Hindlimb muscle (tissue), 1 donor: ENCODE measurements around the gene EYA3. TPM values are rescaled to one million over a fixed set of nuclear protein-coding genes. Genes with fewer than 3 reads are reported as not detected.

Source experiments
- DNase-seq: peaks from one replicate; pipeline ENCODE4 v3.0.0-alpha.2; 2013
- polyA plus RNA-seq: library from polyadenylated mRNA; unstranded; fragments of 120-200 nt; gene quantifications from one replicate; pipeline ENCODE4 v1.2.1, GENCODE V29; 2013; ENCODE audit not compliant: insufficient read length

EYA3 gene
- polyA plus RNA-seq, 1 donor = 20.4 TPM

DNA sequence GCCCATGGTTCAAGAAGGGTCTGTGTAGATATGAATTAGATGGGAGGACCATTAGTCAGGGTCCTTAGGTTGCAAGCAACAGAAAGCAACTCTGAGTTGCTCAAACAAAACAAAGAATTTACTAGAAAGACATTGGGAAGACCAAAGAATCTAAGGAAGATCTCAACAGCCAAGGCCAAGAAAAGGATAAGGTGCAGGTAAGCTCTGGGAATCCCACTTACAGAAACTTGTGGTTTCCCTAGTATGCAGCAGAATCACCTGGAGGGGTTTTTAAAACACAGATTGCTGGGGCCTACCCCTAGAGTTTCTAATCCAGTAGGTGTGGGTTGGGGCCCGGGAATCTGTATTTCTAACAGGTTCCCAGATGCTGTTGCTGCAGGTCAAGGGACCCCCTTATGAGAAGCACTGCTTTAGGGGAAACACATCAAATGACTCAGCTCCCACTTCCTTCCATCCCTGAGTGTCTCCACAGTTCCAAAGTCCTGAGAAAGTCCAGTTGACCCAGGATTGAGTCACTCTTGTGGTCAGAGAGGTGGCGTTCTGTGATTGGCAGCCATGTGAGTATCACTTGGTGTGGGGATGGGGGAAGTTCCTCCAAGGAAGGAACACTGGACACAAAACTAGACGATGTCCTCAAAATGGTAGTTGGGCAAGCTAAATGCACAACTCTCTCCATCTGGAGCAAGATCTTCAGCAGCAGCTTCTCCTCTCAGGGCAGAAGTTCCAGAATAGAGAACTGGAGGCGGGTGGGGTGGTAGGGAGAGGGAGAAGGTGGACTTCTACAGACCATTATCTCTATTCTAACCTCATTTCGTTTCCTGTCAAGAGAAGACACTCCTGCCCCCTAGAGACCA, 24.2 kb upstream of the EYA3 start:
- no peak for DNase-seq

DNA sequence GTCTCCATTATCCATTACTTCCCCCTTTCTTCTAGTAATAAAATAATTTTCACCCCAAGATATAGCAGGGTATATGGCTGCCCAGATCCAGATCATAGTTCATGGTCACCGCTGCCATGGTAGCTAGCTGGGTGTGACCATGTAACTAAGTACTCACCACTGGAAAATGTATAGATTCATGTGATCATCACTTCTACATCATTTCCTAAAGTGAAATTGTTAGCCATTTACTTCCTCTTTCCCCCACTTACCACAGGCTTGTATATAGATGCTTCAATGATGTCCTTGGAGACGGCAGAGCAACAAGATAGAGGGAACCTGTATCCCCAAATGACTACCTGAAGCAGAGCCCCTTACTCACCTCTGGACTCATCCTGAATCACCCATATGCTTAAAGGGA, 22.7 kb upstream of the EYA3 start:
- no peak for DNase-seq

DNA sequence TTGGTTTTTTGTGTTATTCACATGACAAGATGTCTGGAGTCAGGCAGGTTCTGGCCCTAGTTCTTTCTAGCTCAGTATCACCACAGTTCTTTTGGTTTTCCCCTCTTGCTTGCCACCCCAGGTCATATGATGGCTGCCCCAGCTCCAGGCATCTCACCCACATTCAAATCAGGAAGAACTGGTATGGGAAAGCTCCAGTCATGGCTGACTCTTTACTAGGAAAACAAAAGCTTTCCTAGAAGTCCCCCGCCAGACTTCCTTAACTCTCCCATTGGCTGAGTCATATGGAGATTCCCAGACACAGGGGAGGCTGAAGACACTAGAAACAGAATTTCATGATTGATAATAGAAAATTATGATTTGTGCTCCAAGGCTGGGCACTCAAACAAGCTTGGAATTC, 22.1 kb upstream of the EYA3 start:
- DNase-seq = no peak

DNA sequence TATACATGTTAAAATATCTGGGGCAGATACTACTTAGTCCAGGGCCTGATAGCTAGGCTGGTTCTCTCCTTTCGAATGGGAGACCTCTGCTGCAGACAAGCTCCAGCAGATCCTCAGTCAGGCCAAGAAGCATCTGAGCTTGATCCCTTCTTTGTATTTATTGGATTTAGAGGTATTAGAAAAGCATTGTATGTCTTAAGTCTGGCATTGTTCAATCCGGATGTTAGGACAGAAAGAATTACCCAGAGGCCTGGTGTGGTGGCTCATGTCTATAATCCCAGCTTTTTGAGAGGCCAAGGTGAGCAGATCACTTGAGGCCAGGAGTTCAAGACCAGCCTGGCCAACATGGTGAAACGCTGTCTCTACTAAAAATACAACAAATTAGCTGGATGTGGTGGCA, 21.2 kb upstream of the EYA3 start:
- DNase-seq = no peak

DNA sequence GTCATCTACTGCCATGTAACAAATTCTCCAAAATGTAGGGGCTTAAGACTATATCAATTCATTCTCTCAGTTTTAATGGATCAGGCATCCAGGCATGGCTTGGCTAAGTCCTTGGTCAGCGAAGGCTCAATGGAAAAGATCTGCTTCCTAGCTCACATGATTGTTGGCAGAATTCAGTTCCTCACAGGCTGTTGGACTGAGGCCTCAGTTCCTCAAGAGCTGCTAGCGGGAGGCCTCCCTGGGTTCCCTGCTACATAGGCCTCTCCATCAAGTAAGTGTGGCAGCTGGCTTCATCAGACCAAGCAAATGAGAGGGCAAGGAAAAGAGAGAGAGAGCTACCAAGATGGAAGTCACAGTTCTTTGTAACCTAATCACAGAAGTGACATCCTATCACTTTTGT, 19.6 kb upstream of the EYA3 start:
- DNase-seq = no peak

DNA sequence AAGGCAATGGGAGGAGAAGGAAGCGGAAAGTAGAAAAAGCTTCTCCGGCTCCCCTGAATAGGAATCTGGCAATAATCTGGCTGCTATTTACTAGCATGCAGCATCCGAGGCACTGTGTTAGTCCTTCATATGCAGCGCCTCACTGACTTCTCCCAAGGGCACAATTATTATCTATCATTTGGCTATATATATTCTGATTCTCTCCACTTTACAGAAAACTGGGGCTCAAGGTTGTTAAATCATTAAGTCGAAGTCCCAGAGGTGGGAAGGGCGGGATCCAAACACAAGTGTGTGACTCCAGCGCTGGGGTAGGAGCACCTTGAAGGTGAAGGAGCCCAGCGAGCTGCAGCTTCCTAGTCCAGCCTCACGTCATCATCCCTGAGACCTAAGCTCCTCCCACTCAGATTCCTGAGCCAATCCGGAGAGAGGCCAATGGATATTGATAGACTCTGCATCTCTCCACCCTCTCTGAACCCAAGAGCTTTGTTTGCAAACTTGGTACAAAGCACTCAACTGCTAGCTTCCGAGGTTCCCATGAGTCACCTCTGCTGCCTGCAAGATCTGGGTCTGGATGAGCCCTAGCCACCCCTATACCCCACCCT, 16.6 kb upstream of the EYA3 start:
- DNase-seq = no peak

DNA sequence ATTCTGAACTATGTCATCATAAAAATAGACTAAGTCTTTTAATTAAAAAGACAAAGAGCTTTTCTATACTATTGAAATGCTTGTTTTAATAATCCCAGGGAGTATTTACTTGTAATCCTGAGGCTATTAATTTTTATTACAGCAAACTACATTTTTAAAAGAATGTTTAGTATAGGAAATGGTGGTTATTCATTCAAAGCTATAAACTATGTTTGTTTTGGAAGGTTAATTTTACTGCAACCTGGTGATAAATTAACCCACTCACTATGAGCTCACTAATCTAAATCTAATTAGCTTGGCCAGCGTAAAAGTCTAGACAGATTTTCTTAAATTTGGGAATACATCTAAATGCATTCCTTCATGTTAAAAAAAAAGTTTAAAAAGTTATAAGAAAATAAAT, 13.8 kb upstream of the EYA3 start:
- DNase-seq = no peak

DNA sequence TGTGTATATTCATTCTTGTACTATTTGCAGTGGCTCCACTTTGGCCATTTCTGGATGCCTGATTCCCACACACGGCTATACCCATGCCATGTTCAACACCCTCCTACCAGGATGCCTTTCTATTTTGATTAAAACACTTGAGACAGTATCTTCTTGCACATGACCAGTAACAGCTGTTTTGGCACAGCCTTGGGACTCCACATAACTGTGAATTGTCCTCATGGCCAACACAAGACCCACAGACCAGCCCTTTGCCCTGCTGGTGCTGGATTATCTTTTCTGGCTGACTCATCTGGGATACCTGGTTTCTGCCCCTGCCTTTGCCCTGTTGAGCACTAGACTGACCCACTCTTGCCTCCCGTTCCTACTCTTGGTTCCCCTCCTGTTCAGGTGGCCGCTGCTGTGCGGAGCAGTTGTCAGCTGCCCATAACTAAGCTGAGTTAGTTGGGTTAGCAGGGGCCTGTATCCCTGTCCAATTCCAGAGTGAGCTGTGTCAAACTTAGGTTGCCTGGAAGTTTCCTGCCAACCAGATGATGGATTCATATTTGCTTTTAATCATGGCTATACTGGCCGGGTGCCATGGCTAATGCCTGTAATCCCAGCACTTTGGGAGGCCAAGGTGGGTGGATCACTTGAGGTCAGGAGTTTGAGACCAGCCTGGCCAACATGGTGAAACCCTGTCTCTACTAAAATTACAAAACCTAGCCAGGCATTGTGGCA, 10.8 kb upstream of the EYA3 start:
- DNase-seq = no peak

DNA sequence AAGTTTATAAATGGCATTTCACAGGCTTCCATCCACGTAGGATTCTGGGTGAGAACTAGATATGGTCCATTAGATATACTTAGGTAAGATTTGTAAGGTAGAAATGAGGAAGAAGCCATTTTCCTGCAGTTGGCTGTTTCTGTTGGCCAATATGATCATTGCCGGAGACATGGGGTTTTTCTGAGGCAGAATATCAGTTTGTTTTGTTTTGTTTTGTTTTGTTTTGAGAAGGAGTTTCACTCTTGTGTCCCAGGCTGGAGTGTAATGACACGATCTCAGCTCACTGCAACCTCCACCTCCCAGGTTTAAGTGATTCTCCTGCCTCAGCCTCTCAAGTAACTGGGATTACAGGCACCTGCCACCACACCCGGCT, 8.7 kb upstream of the EYA3 start:
- DNase-seq = no peak

DNA sequence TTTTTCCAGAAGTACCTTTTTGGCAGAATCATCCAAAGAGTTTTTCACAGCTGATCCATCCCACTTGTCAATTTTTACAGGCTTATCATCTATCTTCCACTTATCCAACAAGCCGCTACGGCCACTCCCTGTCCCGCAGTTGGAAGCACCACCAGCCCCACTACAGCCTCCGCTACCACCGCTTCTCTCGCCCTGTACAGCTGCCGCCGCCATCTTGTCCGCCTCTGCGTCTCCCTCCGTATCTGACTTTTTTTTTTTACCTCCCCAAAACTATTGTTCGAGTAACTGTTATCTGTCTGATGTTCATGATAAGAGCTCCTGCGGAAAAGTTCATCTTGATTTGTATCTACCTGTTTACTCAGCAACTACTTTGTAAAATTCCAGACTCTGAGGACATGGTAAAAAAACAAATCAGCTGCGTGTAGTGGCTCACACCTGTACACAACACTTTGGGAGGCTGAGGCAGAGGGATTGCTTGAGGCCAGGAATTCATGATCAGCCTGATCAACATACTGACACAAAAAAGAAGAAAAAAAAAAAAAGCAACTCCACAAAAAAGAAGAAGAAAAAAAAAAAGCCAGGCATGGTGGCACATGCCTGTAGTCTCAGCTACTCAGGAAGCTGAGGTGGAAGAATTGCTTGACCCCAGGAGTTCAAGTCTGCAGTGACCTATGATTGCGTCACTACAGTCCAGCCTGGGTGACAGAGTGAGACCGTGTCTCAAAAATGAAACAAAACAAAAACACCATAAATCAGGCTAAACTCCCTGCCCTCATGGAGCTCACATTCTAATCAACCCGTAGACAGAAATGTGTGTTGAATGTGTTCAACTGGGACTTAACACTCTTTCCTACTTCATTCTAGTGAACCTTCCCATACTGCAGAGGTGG, 8.0 kb upstream of the EYA3 start:
- no peak for DNase-seq

DNA sequence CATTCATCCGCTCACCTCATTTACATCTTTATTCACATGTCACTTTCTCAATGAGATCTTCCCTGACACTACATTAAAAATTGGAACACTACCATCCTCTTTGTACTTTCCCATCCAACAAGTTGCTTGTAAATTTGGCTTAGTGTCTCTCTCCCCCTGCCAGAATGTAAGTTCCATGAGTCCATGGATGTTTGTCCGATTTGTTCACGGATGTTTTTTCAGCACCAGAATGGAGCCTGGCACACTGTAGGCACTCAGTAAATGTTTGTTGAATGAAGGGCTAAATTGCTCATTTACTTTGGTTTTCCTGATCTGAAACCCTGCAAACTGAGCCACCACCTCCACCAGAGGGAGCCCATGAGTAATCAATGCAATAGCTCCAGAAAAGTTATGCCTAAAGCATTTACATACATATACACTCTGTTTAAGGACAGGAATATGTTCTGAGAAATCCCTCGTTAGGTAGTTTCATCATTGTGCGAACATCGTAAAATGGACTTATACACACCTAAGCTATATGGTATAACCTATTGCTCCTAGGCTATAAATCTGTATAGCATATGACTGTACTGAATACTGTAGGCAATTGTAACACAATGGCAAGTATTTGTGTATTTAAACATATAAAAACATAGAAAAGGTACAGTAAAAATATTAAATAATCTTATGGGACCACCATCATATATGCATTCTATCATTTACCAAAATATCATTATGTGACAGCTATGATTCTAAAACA, 2.8 kb upstream of the EYA3 start:
- peak; percentile 49 for DNase-seq

DNA sequence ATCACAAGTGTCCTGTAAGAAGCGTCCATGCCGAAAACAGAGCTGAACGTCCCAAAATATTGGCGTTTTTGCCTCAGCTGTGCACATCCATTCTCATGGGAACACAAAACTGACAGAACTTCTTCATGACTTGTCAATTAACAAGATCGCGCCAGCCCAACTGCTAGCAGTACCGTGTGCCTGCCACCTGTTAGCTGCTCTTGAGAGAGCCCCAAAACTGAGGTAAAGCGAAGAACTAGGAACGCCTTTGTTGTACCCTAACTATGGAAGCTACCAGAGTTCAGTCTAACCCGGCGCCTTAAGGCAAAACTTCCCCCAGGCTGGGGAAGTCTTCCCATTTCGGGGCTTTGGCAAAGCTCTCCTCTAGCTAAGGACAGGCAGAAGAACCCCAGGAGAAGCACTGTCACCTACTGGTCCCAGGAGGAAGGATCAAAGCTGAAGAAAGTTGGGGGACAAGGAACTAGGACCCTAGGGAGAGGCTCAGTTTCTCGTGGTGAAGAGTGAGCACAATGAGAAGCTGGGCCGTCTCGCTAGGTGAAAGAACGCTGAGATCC, 719 bp downstream of the EYA3 start:
- DNase-seq = no peak

DNA sequence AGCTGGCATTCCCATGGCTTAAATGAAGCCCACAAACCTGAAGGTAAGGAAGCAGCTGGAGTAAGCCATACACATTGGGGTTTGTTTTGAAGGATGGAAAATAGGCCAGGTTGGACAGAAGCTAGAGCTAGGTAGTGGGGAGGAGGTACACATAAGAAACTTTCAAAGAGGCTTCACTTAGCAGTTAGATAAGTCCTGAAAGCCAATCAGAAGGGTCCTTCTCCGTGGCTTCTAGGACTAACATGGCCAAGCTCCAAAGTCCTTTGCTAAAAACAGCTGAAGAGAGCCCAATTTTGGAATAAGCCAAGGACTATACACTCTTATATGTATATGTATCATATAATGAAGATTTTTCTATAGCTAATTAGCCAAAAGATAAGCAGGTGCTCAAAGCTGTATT, 1.8 kb downstream of the EYA3 start:
- no peak for DNase-seq

DNA sequence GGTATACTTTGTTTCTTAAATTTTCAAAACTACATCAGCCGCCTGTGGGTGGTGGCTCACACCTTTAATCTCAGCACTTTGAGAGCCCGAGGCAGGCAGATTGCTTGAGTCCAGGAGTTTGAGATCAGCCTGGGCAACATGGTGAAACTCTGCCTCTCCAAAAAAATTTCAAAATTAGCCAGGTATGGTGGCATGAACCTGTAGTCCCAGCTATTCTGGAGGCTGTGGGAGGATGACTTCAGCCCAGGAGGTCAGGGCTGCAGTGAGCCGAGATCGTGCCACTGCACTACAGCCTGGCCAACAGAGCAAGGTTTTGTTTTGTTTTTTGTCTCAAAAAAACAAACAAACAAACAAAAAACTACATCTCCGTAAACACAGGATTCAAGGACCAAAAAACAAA, 3.3 kb downstream of the EYA3 start:
- no peak for DNase-seq

DNA sequence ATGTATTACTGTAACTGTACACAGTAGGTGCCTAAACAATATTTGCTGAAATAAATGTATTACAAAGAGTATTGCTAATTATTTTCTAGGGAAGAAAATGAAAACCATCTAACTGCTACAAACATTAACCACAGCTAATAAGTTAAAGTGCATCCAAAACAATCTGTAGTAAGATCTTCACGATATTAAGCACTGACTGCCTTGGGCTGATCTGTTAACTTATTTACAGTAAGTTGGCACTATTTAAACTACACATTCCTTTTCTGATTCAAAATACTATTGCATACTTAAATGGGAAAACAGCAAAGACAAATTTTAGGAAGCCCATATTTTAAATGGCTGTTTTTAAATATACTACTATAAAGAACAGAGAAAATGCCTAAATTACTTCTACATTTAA, 4.5 kb downstream of the EYA3 start:
- no peak for DNase-seq

DNA sequence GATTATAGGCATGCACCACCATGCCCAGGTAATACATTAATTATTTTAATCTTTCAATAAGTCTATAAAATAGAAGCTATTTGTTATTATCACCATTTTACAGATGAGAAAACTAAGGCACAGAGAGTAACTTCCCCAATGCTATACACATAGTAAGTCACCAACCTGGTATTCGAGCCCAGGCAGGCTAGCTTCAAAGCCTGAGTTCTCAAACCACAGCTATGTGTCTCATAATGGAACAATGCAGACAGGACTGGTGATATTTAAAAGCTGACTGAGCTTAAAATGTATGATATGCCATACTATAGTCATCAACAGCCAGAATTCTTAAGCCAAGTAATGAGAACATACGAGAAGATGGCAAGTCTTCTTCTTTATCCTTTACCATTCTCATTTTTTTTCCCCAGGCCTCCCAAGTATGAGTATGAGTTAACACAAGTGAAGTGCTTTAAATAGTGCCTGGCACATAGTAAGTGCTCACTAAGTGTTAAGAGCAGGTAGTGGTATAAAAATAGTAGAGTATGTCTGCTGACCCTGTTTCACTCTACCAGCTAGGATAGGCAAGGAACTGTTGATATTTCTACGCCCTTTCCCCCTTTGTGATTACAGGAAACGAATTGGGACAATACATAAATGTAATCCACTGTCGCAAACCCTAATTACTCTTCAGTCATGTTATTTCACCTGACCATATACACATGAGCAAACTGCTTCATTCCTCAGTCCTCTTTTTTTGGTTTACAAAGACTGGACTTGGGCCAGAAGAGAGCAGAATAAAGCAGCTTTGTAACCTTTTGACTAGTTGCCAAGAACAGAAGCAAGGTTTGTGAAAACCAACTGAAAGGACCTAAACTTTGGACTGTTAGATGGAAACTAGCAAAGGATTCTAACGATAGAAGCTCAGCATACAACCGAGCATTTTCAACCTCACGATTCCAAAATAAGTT, 9.5 kb downstream of the EYA3 start:
- DNase-seq = no peak

DNA sequence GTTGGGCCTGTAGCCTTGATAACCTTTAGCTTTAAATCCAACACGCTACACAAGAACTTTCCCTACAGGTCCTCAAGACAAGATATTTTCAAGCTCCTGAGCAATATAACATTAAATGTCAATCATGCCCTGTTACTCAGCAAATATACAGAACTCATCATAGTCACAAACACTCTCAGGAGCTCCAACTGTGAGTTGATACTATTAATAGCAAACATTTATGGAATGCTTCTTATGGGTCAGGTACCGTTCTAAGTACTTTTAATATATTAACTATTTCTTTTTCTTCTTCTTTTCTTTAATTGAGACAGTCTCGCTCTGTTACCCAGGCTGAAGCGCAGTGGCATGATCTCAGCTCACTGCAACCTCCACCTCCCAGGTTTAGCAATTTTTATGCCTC, 10.1 kb downstream of the EYA3 start:
- no peak for DNase-seq

DNA sequence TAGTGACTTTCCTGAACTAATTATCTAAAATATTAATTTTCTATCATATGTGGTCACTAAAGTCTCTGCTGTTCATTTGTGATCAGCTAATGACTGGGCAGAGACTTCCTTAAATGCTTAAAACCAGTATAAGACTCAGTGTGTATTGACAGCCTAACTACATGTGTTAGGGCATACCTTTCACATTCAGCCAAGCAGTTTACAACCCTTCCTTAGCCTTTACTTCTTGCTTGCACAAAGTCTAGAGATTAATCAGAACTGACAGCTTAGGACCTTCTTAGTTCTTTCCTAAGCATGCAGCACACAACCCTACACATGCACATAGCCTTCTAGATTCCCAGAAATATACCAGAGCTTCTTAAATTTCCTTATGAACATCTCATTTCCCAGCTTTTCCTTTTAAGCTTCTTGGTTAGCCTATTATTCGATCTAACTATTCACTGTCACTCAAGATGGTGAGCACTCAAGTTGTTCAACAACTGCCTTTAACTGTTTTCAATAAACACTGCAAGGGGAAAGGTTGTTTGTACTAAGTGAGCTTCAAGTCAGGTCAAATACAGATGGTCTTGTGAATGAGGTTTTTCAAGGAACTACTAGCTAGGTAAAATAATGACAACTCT, 13.4 kb downstream of the EYA3 start:
- DNase-seq = no peak

DNA sequence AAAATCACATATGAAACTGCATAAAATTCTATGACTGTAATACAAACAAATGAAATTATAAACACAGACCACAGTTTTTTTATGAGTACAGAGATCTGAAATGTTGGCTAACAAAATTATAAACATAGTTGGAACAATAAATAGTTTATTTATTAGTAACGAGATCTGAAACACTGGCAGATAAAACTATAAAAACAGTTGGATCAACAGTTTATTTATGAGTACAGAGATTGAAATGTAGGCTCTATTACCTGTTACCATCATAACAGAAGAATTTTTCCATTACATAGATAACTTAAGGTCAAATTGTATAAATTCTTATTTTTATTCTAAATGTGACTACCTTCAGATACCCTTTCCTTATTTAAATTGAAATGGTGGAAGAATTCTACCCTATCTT, 14.5 kb downstream of the EYA3 start:
- DNase-seq = no peak

DNA sequence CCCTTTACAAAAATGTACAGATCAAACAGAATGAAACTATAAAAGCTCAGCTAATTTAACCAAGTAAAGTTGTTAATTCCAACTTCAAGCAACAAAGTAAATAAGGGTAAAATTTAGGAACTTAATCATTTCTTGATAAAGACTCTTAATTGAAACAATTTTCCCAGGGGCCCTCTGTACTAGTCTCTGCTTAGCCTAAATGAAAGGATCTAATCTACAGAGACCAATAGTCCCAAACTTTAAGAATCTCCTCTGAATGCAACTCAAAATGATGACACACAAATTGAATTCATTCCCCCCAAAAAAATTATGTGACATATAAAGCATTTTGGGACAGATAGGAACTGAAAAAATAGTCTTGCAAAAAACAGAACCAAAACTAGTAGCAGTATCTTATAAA, 16.6 kb downstream of the EYA3 start:
- DNase-seq = no peak
